MM.1S (cell line): ENCODE measurements around the gene C19orf73.
"Not testable (repeated sequence)": the region's sequence is repeated elsewhere in the genome, so short reads cannot be mapped to it uniquely, and the experiment has no call there.

Experiments
- DNase-seq: peaks from one replicate; pipeline ENCODE4 v3.0.0-alpha.2; 2015
- H2AFZ ChIP-seq: fragments of 300-600 bp; sonication (generic); 2 replicates; pipeline ENCODE4 v1.6.0; 2016; ENCODE audit warnings: antibody characterized with exemption, low read length
- H3F3A ChIP-seq: fragments of 300-600 bp; sonication (generic); 2 replicates; pipeline ENCODE4 v1.6.1; 2016; ENCODE audit warnings: mild to moderate bottlenecking, antibody characterized with exemption, low read length, moderate library complexity, mixed read lengths; ENCODE audit not compliant: insufficient read depth
- H3K27ac ChIP-seq: fragments of 300-600 bp; sonication (generic); 2 replicates; pipeline ENCODE4 v1.5.1; 2016; ENCODE audit warnings: mild to moderate bottlenecking, low read length
- H3K27me3 ChIP-seq: fragments of 300-600 bp; sonication (generic); replicated peaks from 2 replicates; pipeline ENCODE4 v1.6.0; 2016; ENCODE audit warnings: low read length; ENCODE audit not compliant: insufficient read depth
- H3K36me3 ChIP-seq: fragments of 300-600 bp; sonication (generic); replicated peaks from 2 replicates; pipeline ENCODE4 v1.6.1; 2016; ENCODE audit warnings: mild to moderate bottlenecking, low read length, mixed read lengths; ENCODE audit not compliant: insufficient read depth
- H3K4me1 ChIP-seq: fragments of 300-600 bp; sonication (generic); 2 replicates; pipeline ENCODE4 v1.6.1; 2016; ENCODE audit warnings: low read length, mixed read lengths
- H3K4me2 ChIP-seq: fragments of 300-600 bp; sonication (generic); 2 replicates; pipeline ENCODE4 v1.6.0; 2016; ENCODE audit warnings: low read depth, low read length
- H3K4me3 ChIP-seq: fragments of 300-600 bp; sonication (generic); 2 replicates; pipeline ENCODE4 v1.5.1; 2016; ENCODE audit warnings: low read length, mixed read lengths
- H3K79me2 ChIP-seq: fragments of 300-600 bp; sonication (generic); 2 replicates; pipeline ENCODE4 v1.6.1; 2016; ENCODE audit warnings: mixed run types, low read length, mixed read lengths
- H3K9ac ChIP-seq: fragments of 300-600 bp; sonication (generic); 2 replicates; pipeline ENCODE4 v1.6.1; 2016; ENCODE audit warnings: low read length, mixed read lengths
- H3K9me2 ChIP-seq: fragments of 300-600 bp; sonication (generic); replicated peaks from 2 replicates; pipeline ENCODE4 v1.6.1; 2016; ENCODE audit warnings: mild to moderate bottlenecking, low read length, mixed read lengths; ENCODE audit not compliant: insufficient read depth
- H3K9me3 ChIP-seq: fragments of 300-600 bp; sonication (generic); replicated peaks from 2 replicates; pipeline ENCODE4 v1.6.1; 2016; ENCODE audit warnings: mild to moderate bottlenecking, low read length, mixed read lengths; ENCODE audit not compliant: insufficient read depth
- H4K20me1 ChIP-seq: fragments of 300-600 bp; sonication (generic); 2 replicates; pipeline ENCODE4 v1.6.1; 2016; ENCODE audit warnings: mild to moderate bottlenecking, low read length, moderate library complexity, mixed read lengths; ENCODE audit not compliant: insufficient read depth
- CTCF ChIP-seq: fragments of 300-600 bp; sonication (generic); IDR thresholded peaks from 2 replicates; pipeline ENCODE4 v1.5.1; 2016; ENCODE audit warnings: antibody characterized with exemption, low read length, mixed read lengths
- EZH2 ChIP-seq: fragments of 300-600 bp; sonication (generic); optimal IDR thresholded peaks from 2 replicates; pipeline ENCODE3; 2017; ENCODE audit warnings: low read depth, mild to moderate bottlenecking, antibody characterized with exemption, low read length, mixed read lengths
- EZH2phosphoT487 ChIP-seq: fragments of 300-600 bp; sonication (generic); IDR thresholded peaks from 2 replicates; pipeline ENCODE4 v1.6.1; 2018; ENCODE audit warnings: antibody characterized with exemption, low read length

Gene C19orf73

GRCh38 chr19:49126575-49126974 lies 7.6 kb upstream of the C19orf73 start:
- Histone ChIP-seq H2AFZ (no peak overlapping the region), H4K20me1 (no peaks in the 10 kb centered on the region), H3F3A (no peaks in the 10 kb centered on the region), H3K4me3 (no peak overlapping the region), H3K79me2 (no peaks in the 10 kb centered on the region), H3K4me2 (no peak overlapping the region), H3K4me1 (peaks cover 9% of the 10 kb centered on the region), H3K36me3 (no peaks in the 10 kb centered on the region), H3K9ac (no peak overlapping the region), H3K9me2 (no peaks in the 10 kb centered on the region), H3K27ac (no peak overlapping the region), H3K9me3 (no peaks in the 10 kb centered on the region), H3K27me3 (peaks cover 11% of the 10 kb centered on the region)
- no peak for TF ChIP-seq EZH2phosphoT487
- TF ChIP-seq CTCF, result no peak
- no peak for DNase-seq

- peaks cover 9% of the 10 kb centered on the region for H3K4me1 ChIP-seq
- no peak overlapping the region for H2AFZ ChIP-seq
- TF ChIP-seq EZH2 (no peak), CTCF (no peak), EZH2phosphoT487 (no peak)
Measured at GRCh38 chr19:49125025-49125731, 6.2 kb upstream of the C19orf73 start.

GRCh38 chr19:49123285-49123684 lies 4.3 kb upstream of the C19orf73 start:
- H2AFZ ChIP-seq, result not testable (repeated sequence)

More at GRCh38 chr19:49125025-49125731, 6.2 kb upstream of the C19orf73 start:
- Histone ChIP-seq H3K9me3 (no peaks in the 10 kb centered on the region), H3K4me3 (no peak overlapping the region), H3K9ac (no peak overlapping the region), H3K79me2 (no peaks in the 10 kb centered on the region), H4K20me1 (no peaks in the 10 kb centered on the region), H3K4me2 (no peak overlapping the region), H3F3A (0 out of 2 replicates have a peak, but pooled peaks cover 4% of the 10 kb centered on the region), H3K9me2 (no peaks in the 10 kb centered on the region), H3K27me3 (peaks cover 23% of the 10 kb centered on the region), H3K27ac (no peak overlapping the region), H3K36me3 (no peaks in the 10 kb centered on the region)
- no peak for DNase-seq

GRCh38 chr19:49121841-49122240 lies 2.9 kb upstream of the C19orf73 start:
- not testable (repeated sequence) for H3K9me2 ChIP-seq, H3K9me3 ChIP-seq, DNase-seq, H3K4me1 ChIP-seq, H3K4me2 ChIP-seq, H3K9ac ChIP-seq, H3K79me2 ChIP-seq, H2AFZ ChIP-seq, H3F3A ChIP-seq, H3K4me3 ChIP-seq, H3K36me3 ChIP-seq, H3K27ac ChIP-seq, H4K20me1 ChIP-seq
- H3K27me3 ChIP-seq, result peaks cover 30% of the 10 kb centered on the region

More at GRCh38 chr19:49123285-49123684, 4.3 kb upstream of the C19orf73 start:
- not testable (repeated sequence) for H3K36me3 ChIP-seq, H3K79me2 ChIP-seq, H3F3A ChIP-seq, DNase-seq, H3K4me2 ChIP-seq, H3K9me2 ChIP-seq, H3K9me3 ChIP-seq, H3K4me1 ChIP-seq, H4K20me1 ChIP-seq, H3K4me3 ChIP-seq, H3K9ac ChIP-seq, H3K27ac ChIP-seq
- peaks cover 30% of the 10 kb centered on the region for H3K27me3 ChIP-seq
